PC-9 (cell line): ENCODE data around the gene CHCHD4. TPM values are rescaled to one million over a fixed set of nuclear protein-coding genes. Genes with fewer than 3 reads are reported as not detected.

Source experiments
- BruUV-seq: library from RNA; stranded (reverse); fragments of 400-500 nt; replicated peaks from 2 replicates; lab custom pipeline; 2021; lab: Mats Ljungman, UMichigan
- CTCF ChIA-PET: fragments of 300-600 bp; sonication (Branson Sonifier 250); formaldehyde crosslinking; loops from one replicate; lab custom pipeline; 2022; ENCODE audit warnings: antibody characterized with exemption; lab: Charles Lee
- POLR2A ChIA-PET: fragments of 300-600 bp; sonication (Branson Sonifier 250); formaldehyde crosslinking; loops from one replicate; lab custom pipeline; 2022; ENCODE audit warnings: antibody characterized with exemption; ENCODE audit not compliant: unreplicated experiment; lab: Charles Lee
- DNase-seq, 2 experiments: peaks; one replicate each; pipeline versions ENCODE4 v3.0.0 to v3.0.0-alpha.2; 2015 to 2022; ENCODE audit warnings: mixed read lengths in 1 of 2
- H2AFZ ChIP-seq: fragments of 200-600 bp; sonication (generic); 2 replicates; pipeline ENCODE4 v1.8.1; 2017; ENCODE audit warnings: antibody characterized with exemption
- H3F3A ChIP-seq: fragments of 200-600 bp; sonication (generic); 2 replicates; pipeline ENCODE4 v1.8.1; 2017; ENCODE audit warnings: antibody characterized with exemption, mild to moderate bottlenecking, low read depth; ENCODE audit not compliant: insufficient read depth
- H3K27ac ChIP-seq: fragments of 200-600 bp; sonication (generic); 2 replicates; pipeline ENCODE4 v1.6.1; 2016; ENCODE audit warnings: mixed run types
- H3K27me3 ChIP-seq: fragments of 200-600 bp; sonication (generic); 2 replicates; pipeline ENCODE4 v1.6.1; 2016; ENCODE audit warnings: low read depth, mixed run types; ENCODE audit not compliant: insufficient read depth
- H3K36me3 ChIP-seq: fragments of 200-600 bp; sonication (generic); 2 replicates; pipeline ENCODE4 v1.6.1; 2016; ENCODE audit warnings: low read depth, mixed run types
- H3K4me1 ChIP-seq: fragments of 200-600 bp; sonication (generic); replicated peaks from 2 replicates; pipeline ENCODE4 v1.6.1; 2016; ENCODE audit warnings: mixed run types; ENCODE audit not compliant: insufficient read depth
- H3K4me2 ChIP-seq: fragments of 200-600 bp; sonication (generic); 2 replicates; pipeline ENCODE4 v1.6.1; 2017; ENCODE audit warnings: mixed run types
- H3K4me3 ChIP-seq: fragments of 200-600 bp; sonication (generic); 2 replicates; pipeline ENCODE4 v1.6.1; 2016; ENCODE audit warnings: mixed run types
- H3K79me2 ChIP-seq: fragments of 200-600 bp; sonication (generic); 2 replicates; pipeline ENCODE4 v1.6.1; 2017; ENCODE audit warnings: low read depth, mixed run types
- H3K9me2 ChIP-seq: fragments of 200-600 bp; sonication (generic); 2 replicates; pipeline ENCODE4 v1.8.1; 2017; ENCODE audit warnings: mild to moderate bottlenecking; ENCODE audit not compliant: insufficient read depth
- H3K9me3 ChIP-seq: fragments of 200-600 bp; sonication (generic); 2 replicates; pipeline ENCODE4 v1.8.1; 2016; ENCODE audit warnings: low read depth; ENCODE audit not compliant: insufficient read depth
- H4K20me1 ChIP-seq: fragments of 200-600 bp; sonication (generic); 2 replicates; pipeline ENCODE4 v1.8.1; 2017; ENCODE audit not compliant: insufficient read depth
- CTCF ChIP-seq: fragments of 200-600 bp; sonication (generic); conservative IDR thresholded peaks from 2 replicates; pipeline ENCODE4 v1.6.1; 2017; ENCODE audit warnings: mixed run types, antibody characterized with exemption, mild to moderate bottlenecking, moderate library complexity
- EZH2 ChIP-seq: fragments of 200-600 bp; sonication (generic); IDR thresholded peaks from 2 replicates; pipeline ENCODE4 v1.8.0; 2017; ENCODE audit warnings: antibody characterized with exemption, low read depth
- intact Hi-C: fragments of 100-400 bp; cut with micrococcal nuclease; formaldehyde crosslinking; loops from one replicate; pipeline ENCODE4 v1.10.0; 2022; ENCODE audit not compliant: unreplicated experiment
- total RNA-seq: library from RNA; stranded (reverse); gene quantifications from 2 replicates; pipeline ENCODE4 v1.2.3, GENCODE V29; 2021

CHCHD4 gene
- total RNA-seq, 1 experiment from 2014 or later, result 17.6 TPM

GRCh38 chr3:14146381-14147065 is 21.9 kb upstream of the CHCHD4 start:
- intact Hi-C loops, result no loop called here
- CTCF ChIA-PET, result interaction anchor here (0.6 to 1.0 kb wide), 4 partner anchors 23 to 250 kb away, joined by 3 to 4 read pairs (median 3); no protein-coding TSS in a partner anchor

GRCh38 chr3:14145670-14146380 is 21.2 kb upstream of the CHCHD4 start:
- no peaks in the 10 kb centered on the region for H3K9me3 ChIP-seq
- CTCF ChIA-PET, result interaction anchor here (0.6 to 1.0 kb wide), 5 partner anchors 22 to 261 kb away, joined by 3 to 4 read pairs (median 3); no protein-coding TSS in a partner anchor
- no peaks in the 10 kb centered on the region for H3K9me2 ChIP-seq
- H4K20me1 ChIP-seq, result no peaks in the 10 kb centered on the region
- intact Hi-C loops, result loop anchor here (2.0 kb wide), 1 partner anchor 33 kb away; the partner anchor contains the start of genes LSM3 and XPC
- peaks cover 37% of the 10 kb centered on the region for H3F3A ChIP-seq
- no TSS peak for BruUV-seq
- H2AFZ ChIP-seq, result no peak overlapping the region
- H3K27ac ChIP-seq, result peak overlapping the region; percentile 88
- POLR2A ChIA-PET, result interaction anchor here (0.5 to 1.3 kb wide), 5 partner anchors 20 to 1688 kb away, joined by 3 to 16 read pairs (median 6); partner anchors contain the start of genes CHCHD4 and TMEM43
- TF ChIP-seq CTCF (no peak), EZH2 (no peak)
- peaks cover 19% of the 10 kb centered on the region for H3K36me3 ChIP-seq
- H3K79me2 ChIP-seq, result no peaks in the 10 kb centered on the region
- peak overlapping the region; percentile 51; the same call in 1 of the 2 replicates for H3K4me3 ChIP-seq
- no peaks in the 10 kb centered on the region for H3K27me3 ChIP-seq
- peak overlapping the region; percentile 88 for H3K4me2 ChIP-seq
- peaks cover 44% of the 10 kb centered on the region for H3K4me1 ChIP-seq
- DNase-seq, result no peak

More at GRCh38 chr3:14146381-14147065, 21.9 kb upstream of the CHCHD4 start:
- Histone ChIP-seq H3K9me2 (no peaks in the 10 kb centered on the region), H3F3A (peaks cover 37% of the 10 kb centered on the region), H4K20me1 (no peaks in the 10 kb centered on the region), H3K79me2 (no peaks in the 10 kb centered on the region), H3K4me2 (no peak overlapping the region), H3K36me3 (peaks cover 19% of the 10 kb centered on the region), H3K27ac (no peak overlapping the region), H3K9me3 (no peaks in the 10 kb centered on the region), H3K4me1 (peaks cover 44% of the 10 kb centered on the region), H2AFZ (no peak overlapping the region), H3K4me3 (no peak overlapping the region), H3K27me3 (no peaks in the 10 kb centered on the region)
- no peak for DNase-seq
- TF ChIP-seq CTCF, result no peak
- POLR2A ChIA-PET, result interaction anchor here (0.5 to 0.6 kb wide), 2 partner anchors 179 to 1688 kb away, joined by 3 to 5 read pairs; no protein-coding TSS in a partner anchor
- BruUV-seq, result no TSS peak

DNA sequence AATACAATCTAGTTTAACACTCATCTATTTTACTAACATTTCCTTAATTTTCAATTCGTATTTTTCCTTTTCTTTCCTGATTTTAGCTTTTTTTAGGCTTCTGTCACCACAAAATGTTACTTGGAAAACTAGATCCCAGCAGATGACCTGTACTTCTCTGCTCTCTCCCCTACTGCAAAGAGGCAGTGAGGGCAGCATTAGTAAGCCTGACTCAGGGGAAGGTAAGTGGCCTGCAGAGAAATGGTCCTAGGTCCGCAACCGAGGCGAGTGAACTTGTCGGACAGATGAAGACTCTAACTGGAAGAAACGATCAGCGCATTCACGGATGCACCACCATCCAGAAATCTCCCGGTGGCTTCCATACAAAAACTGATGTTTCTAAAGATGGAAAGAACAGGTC is 20.6 kb upstream of the CHCHD4 start:
- Histone ChIP-seq H3K27me3 (no peaks in the 10 kb centered on the region), H3K9me2 (no peaks in the 10 kb centered on the region), H3K4me3 (peak overlapping the region; percentile 51; the same call in 1 of the 2 replicates), H3K4me2 (peak overlapping the region; percentile 88), H2AFZ (no peak overlapping the region), H3K27ac (peak overlapping the region; percentile 88), H3F3A (peaks cover 37% of the 10 kb centered on the region), H3K4me1 (peaks cover 44% of the 10 kb centered on the region), H3K36me3 (peaks cover 19% of the 10 kb centered on the region), H4K20me1 (no peaks in the 10 kb centered on the region), H3K9me3 (no peaks in the 10 kb centered on the region), H3K79me2 (no peaks in the 10 kb centered on the region)
- TF ChIP-seq EZH2, result no peak
- TF ChIP-seq CTCF, result no peak
- no TSS peak for BruUV-seq
- ChIA-PET CTCF (interaction anchor here (0.6 kb wide), 1 partner anchor 135 kb away, joined by 3 read pairs; no protein-coding TSS in a partner anchor), POLR2A (interaction anchor here (0.5 to 1.3 kb wide), 6 partner anchors 20 to 730 kb away, joined by 3 to 16 read pairs (median 7); partner anchors contain the start of genes CHCHD4, LSM3 and TMEM43)
- intact Hi-C loops, result loop anchor here (2.0 kb wide), 1 partner anchor 34 kb away; the partner anchor contains the start of genes LSM3 and XPC
- no peak for DNase-seq
